IPS DF 6.9 (cell line): ENCODE results near the gene TP73.
A peak's percentile ranks its signal among the peaks of the same experiment; 100 is the strongest.
"Not testable (repeated sequence)": the region's sequence is repeated elsewhere in the genome, so short reads cannot be mapped to it uniquely, and the experiment has no call there.

Experiments
- DNase-seq: peaks from one replicate; pipeline ENCODE4 v3.0.0-alpha.2; 2013; ENCODE audit warnings: low read depth, low spot score
- H3K27ac ChIP-seq: one replicate; pipeline ENCODE4 v1.5.1; 2013; ENCODE audit warnings: low read length, control low read depth
- H3K27me3 ChIP-seq: 2 replicates; pipeline ENCODE4 v1.6.1; 2013; ENCODE audit warnings: mild to moderate bottlenecking, low read length; ENCODE audit not compliant: control insufficient read depth, insufficient read depth
- H3K36me3 ChIP-seq: 2 replicates; pipeline ENCODE4 v1.6.1; 2013; ENCODE audit warnings: low read length; ENCODE audit not compliant: control insufficient read depth, insufficient read depth
- H3K4me1 ChIP-seq: 2 replicates; pipeline ENCODE4 v1.6.1; 2013; ENCODE audit warnings: low read length; ENCODE audit not compliant: control insufficient read depth, insufficient read depth
- H3K4me3 ChIP-seq: 2 replicates; pipeline ENCODE4 v1.5.1; 2013; ENCODE audit warnings: mild to moderate bottlenecking, low read length
- H3K9me3 ChIP-seq: 2 replicates; pipeline ENCODE4 v1.6.1; 2013; ENCODE audit warnings: low read length, inconsistent platforms; ENCODE audit not compliant: control insufficient read depth, insufficient read depth
- WGBS: extraction: QIAGEN DNeasy Blood & Tissue Kit; methylation state at CpG from one replicate; pipeline ENCODE4 v1.1.7; 2013; ENCODE audit warnings: mixed read lengths, missing lambda C conversion rate; ENCODE audit not compliant: insufficient read length, insufficient coverage; 5-methylcytosine and 5-hydroxymethylcytosine counted together

TP73 gene

GRCh38 chr1:3746389-3746829 is 94.1 kb downstream of the TP73 start:
- WGBS: no CpG with 5 or more reads among the region's 35 CpGs
- H3K9me3 ChIP-seq: no peaks in the 10 kb centered on the region
- no peak for DNase-seq
- peak overlapping the region; percentile 59 for H3K4me3 ChIP-seq
- H3K36me3 ChIP-seq: peaks cover 13% of the 10 kb centered on the region
- peaks cover 7% of the 10 kb centered on the region for H3K4me1 ChIP-seq
- H3K27ac ChIP-seq: no peak overlapping the region
- H3K27me3 ChIP-seq: no peaks in the 10 kb centered on the region

GRCh38 chr1:3746830-3747521 is 94.7 kb downstream of the TP73 start:
- no peak overlapping the region for H3K27ac ChIP-seq
- no peaks in the 10 kb centered on the region for H3K27me3 ChIP-seq
- no CpG with 5 or more reads among the region's 73 CpGs for WGBS
- peak overlapping the region; percentile 59 for H3K4me3 ChIP-seq
- peaks cover 10% of the 10 kb centered on the region for H3K36me3 ChIP-seq
- H3K4me1 ChIP-seq: peaks cover 7% of the 10 kb centered on the region
- peak; percentile 82 for DNase-seq
- H3K9me3 ChIP-seq: no peaks in the 10 kb centered on the region

- Histone ChIP-seq H3K27ac (no peak overlapping the region), H3K4me3 (no peak overlapping the region)
- WGBS: no CpG with 5 or more reads among the region's 6 CpGs
Measured at GRCh38 chr1:3747522-3747848, 95.2 kb downstream of the TP73 start.

GRCh38 chr1:3747903-3748302 is 95.6 kb downstream of the TP73 start:
- Histone ChIP-seq H3K36me3 (peaks cover under 1% of the 10 kb centered on the region; the same call in 1 of the 2 replicates), H3K27me3 (no peaks in the 10 kb centered on the region), H3K4me3 (no peak overlapping the region), H3K4me1 (peaks cover 8% of the 10 kb centered on the region), H3K9me3 (no peaks in the 10 kb centered on the region), H3K27ac (no peak overlapping the region)
- WGBS: no CpG with 5 or more reads among the region's 13 CpGs
- no peak for DNase-seq

More at GRCh38 chr1:3747522-3747848, 95.2 kb downstream of the TP73 start:
- Histone ChIP-seq H3K27me3 (no peaks in the 10 kb centered on the region), H3K9me3 (no peaks in the 10 kb centered on the region), H3K4me1 (peaks cover 8% of the 10 kb centered on the region), H3K36me3 (peaks cover 5% of the 10 kb centered on the region)
- no peak for DNase-seq

GRCh38 chr1:3748316-3748900 is 96.1 kb downstream of the TP73 start:
- not testable (repeated sequence) for H3K4me3 ChIP-seq, DNase-seq, H3K27ac ChIP-seq, H3K36me3 ChIP-seq, H3K9me3 ChIP-seq, H3K27me3 ChIP-seq, H3K4me1 ChIP-seq
- no CpG with 5 or more reads among the region's 15 CpGs for WGBS

GRCh38 chr1:3749512-3749911 is 97.2 kb downstream of the TP73 start:
- H3K4me3 ChIP-seq: no peak overlapping the region
- peaks cover 7% of the 10 kb centered on the region for H3K4me1 ChIP-seq
- DNase-seq: no peak
- no peaks in the 10 kb centered on the region for H3K9me3 ChIP-seq
- H3K27ac ChIP-seq: no peak overlapping the region
- WGBS: no CpG with 5 or more reads among the region's 5 CpGs
- no peaks in the 10 kb centered on the region for H3K27me3 ChIP-seq
- no peaks in the 10 kb centered on the region for H3K36me3 ChIP-seq

- no CpG with 5 or more reads among the region's 6 CpGs for WGBS
- Histone ChIP-seq H3K27me3 (no peaks in the 10 kb centered on the region), H3K4me3 (no peak overlapping the region), H3K36me3 (no peaks in the 10 kb centered on the region), H3K4me1 (peaks cover 5% of the 10 kb centered on the region), H3K27ac (no peak overlapping the region), H3K9me3 (no peaks in the 10 kb centered on the region)
- DNase-seq: no peak
Measured at GRCh38 chr1:3750741-3751140, 98.4 kb downstream of the TP73 start.

GRCh38 chr1:3752400-3752945 is 100.2 kb downstream of the TP73 start, which contains the start of gene CCDC27:
Gene CCDC27 (plus strand): TSS chr1:3752450. CDS start chr1:3752482, 32 bp downstream.
- Histone ChIP-seq H3K9me3 (no peaks in the 10 kb centered on the region), H3K36me3 (no peaks in the 10 kb centered on the region), H3K27me3 (no peaks in the 10 kb centered on the region), H3K4me3 (no peak within 1 kb of the TSS), H3K4me1 (peaks cover 1% of the 10 kb centered on the region; the same call in 1 of the 2 replicates), H3K27ac (no peak within 1 kb of the TSS)
- no peak for DNase-seq
- no CpG with 5 or more reads among the region's 17 CpGs for WGBS

GRCh38 chr1:3753656-3754454 is 101.5 kb downstream of the TP73 start:
- H3K27me3 ChIP-seq: no peaks in the 10 kb centered on the region

GRCh38 chr1:3756394-3756793 is 104.1 kb downstream of the TP73 start:
- Histone ChIP-seq H3K9me3 (no peaks in the 10 kb centered on the region; the same call in 1 of the 2 replicates), H3K27me3 (no peaks in the 10 kb centered on the region), H3K36me3 (no peaks in the 10 kb centered on the region), H3K4me1 (peaks cover 1% of the 10 kb centered on the region; the same call in 1 of the 2 replicates), H3K27ac (no peak overlapping the region), H3K4me3 (no peak overlapping the region)
- DNase-seq: no peak
- no CpG with 5 or more reads among the region's 21 CpGs for WGBS

More at GRCh38 chr1:3753656-3754454, 101.5 kb downstream of the TP73 start:
- Histone ChIP-seq H3K9me3 (no peaks in the 10 kb centered on the region), H3K4me3 (no peak overlapping the region), H3K27ac (no peak overlapping the region), H3K4me1 (peaks cover 1% of the 10 kb centered on the region; the same call in 1 of the 2 replicates), H3K36me3 (no peaks in the 10 kb centered on the region)
- no CpG with 5 or more reads among the region's 20 CpGs for WGBS
- DNase-seq: no peak
